ENCODE results near the gene ZDHHC12.

The ZDHHC12 gene

GRCh38 chr9:128732576-128732975 lies 8.6 kb upstream of the ZDHHC12 start:
- TF ChIP-seq ARNT (IDR thresholded peaks at IDR 0.05) (no peak), NFRKB (IDR thresholded peaks at IDR 0.05) (no peak), SP1 (IDR thresholded peaks at IDR 0.05) (no peak), CTBP1 (IDR thresholded peaks at IDR 0.05; ENCODE audit: borderline replicate concordance) (no peak), FOXA1 (IDR thresholded peaks at IDR 0.05) (no peak), ZNF384 (IDR thresholded peaks at IDR 0.05) (no peak), SUZ12 (IDR thresholded peaks at IDR 0.05) (no peak), FOXM1 (IDR thresholded peaks at IDR 0.05; ENCODE audit: borderline replicate concordance) (no peak), L3MBTL2 (conservative IDR thresholded peaks at IDR 0.05) (no peak), TARDBP (IDR thresholded peaks at IDR 0.05) (no peak), HDGF (IDR thresholded peaks at IDR 0.05; ENCODE audit: borderline replicate concordance) (no peak), ELF4 (IDR thresholded peaks at IDR 0.05) (no peak), LEF1 (IDR thresholded peaks at IDR 0.05; ENCODE audit: borderline replicate concordance) (no peak), FOXK2 (IDR thresholded peaks at IDR 0.05) (no peak), BHLHE40 (IDR thresholded peaks at IDR 0.05; ENCODE audit: borderline replicate concordance) (no peak)
- TF ChIP-seq, protein P1, sequence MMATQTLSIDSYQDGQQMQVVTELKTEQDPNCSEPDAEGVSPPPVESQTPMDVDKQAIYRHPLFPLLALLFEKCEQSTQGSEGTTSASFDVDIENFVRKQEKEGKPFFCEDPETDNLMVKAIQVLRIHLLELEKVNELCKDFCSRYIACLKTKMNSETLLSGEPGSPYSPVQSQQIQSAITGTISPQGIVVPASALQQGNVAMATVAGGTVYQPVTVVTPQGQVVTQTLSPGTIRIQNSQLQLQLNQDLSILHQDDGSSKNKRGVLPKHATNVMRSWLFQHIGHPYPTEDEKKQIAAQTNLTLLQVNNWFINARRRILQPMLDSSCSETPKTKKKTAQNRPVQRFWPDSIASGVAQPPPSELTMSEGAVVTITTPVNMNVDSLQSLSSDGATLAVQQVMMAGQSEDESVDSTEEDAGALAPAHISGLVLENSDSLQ (IDR thresholded peaks at IDR 0.05) = no peak
- POLR2A ChIA-PET = no interaction called here
- CTCF ChIA-PET = interaction anchor here (0.6 to 1.5 kb wide), 4 partner anchors 10 to 228 kb away, joined by 3 to 5 read pairs (median 3); no protein-coding TSS in a partner anchor
- no peak for DNase-seq (ENCODE audit: extremely low spot score)

DNA sequence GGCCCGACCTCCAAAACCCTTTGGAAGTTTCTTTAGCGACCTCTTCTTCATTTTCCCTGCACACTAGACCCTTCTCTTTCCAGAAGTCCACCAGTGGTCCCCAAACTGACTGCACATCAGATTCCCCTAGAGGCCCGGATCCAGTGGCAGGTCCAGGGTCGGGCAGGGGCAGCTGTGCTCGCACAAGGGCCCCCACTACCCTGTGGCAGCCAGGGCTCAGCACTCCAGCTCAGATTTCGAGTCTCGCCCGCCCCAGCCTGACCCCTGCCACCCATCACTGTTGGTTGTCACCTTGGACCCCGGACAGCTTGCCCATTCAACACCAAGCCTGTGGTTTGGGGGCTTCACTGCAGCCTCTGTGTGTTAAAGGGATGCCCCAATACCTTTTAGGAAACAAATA lies 7.8 kb upstream of the ZDHHC12 start:
- DNase-seq (ENCODE audit: extremely low spot score) = no peak
- CTCF ChIA-PET = no interaction called here
- TF ChIP-seq FOXA1 (IDR thresholded peaks at IDR 0.05) (no peak), ELF4 (IDR thresholded peaks at IDR 0.05) (no peak), CTBP1 (IDR thresholded peaks at IDR 0.05; ENCODE audit: borderline replicate concordance) (no peak), SUZ12 (IDR thresholded peaks at IDR 0.05) (no peak), FOXM1 (IDR thresholded peaks at IDR 0.05; ENCODE audit: borderline replicate concordance) (no peak), LEF1 (IDR thresholded peaks at IDR 0.05; ENCODE audit: borderline replicate concordance) (no peak), FOXK2 (IDR thresholded peaks at IDR 0.05) (no peak), NFRKB (IDR thresholded peaks at IDR 0.05) (no peak), TARDBP (IDR thresholded peaks at IDR 0.05) (no peak), ARNT (IDR thresholded peaks at IDR 0.05) (no peak), HDGF (IDR thresholded peaks at IDR 0.05; ENCODE audit: borderline replicate concordance) (no peak), SP1 (IDR thresholded peaks at IDR 0.05) (no peak), BHLHE40 (IDR thresholded peaks at IDR 0.05; ENCODE audit: borderline replicate concordance) (no peak), L3MBTL2 (conservative IDR thresholded peaks at IDR 0.05) (no peak), ZNF384 (IDR thresholded peaks at IDR 0.05) (no peak)
- TF ChIP-seq, protein P1 (IDR thresholded peaks at IDR 0.05) = no peak
- POLR2A ChIA-PET = no interaction called here

DNA sequence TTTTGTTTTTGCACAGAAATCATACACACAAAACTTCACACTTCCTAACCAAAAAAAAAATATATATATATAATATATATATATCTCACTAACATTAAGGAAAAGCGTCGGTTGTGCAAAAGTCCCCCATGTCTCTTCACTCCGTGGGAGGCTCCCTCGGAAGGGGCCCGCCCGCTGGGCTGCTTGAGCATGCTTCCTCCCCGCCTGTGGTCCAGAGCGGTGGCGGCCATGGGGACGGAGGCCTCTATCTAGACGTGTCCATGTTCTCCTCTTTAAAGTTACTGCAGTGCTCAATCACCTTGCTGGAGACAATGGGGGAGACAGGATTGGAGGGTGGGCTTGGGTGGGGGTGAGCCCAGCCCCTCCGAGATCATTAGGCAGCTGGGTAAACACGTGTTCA lies 7.2 kb upstream of the ZDHHC12 start:
- CTCF ChIA-PET = no interaction called here
- TF ChIP-seq SUZ12 (IDR thresholded peaks at IDR 0.05) (no peak), L3MBTL2 (conservative IDR thresholded peaks at IDR 0.05) (no peak), HDGF (IDR thresholded peaks at IDR 0.05; ENCODE audit: borderline replicate concordance) (no peak), FOXK2 (IDR thresholded peaks at IDR 0.05) (no peak), FOXA1 (IDR thresholded peaks at IDR 0.05) (no peak), SP1 (IDR thresholded peaks at IDR 0.05) (no peak), ELF4 (IDR thresholded peaks at IDR 0.05) (no peak), TARDBP (IDR thresholded peaks at IDR 0.05) (no peak), ARNT (IDR thresholded peaks at IDR 0.05) (no peak), NFRKB (IDR thresholded peaks at IDR 0.05) (no peak), LEF1 (IDR thresholded peaks at IDR 0.05; ENCODE audit: borderline replicate concordance) (no peak), ZNF384 (IDR thresholded peaks at IDR 0.05) (no peak), BHLHE40 (IDR thresholded peaks at IDR 0.05; ENCODE audit: borderline replicate concordance) (no peak), FOXM1 (IDR thresholded peaks at IDR 0.05; ENCODE audit: borderline replicate concordance) (no peak), CTBP1 (IDR thresholded peaks at IDR 0.05; ENCODE audit: borderline replicate concordance) (no peak)
- TF ChIP-seq, protein P1 (IDR thresholded peaks at IDR 0.05) = no peak
- DNase-seq (ENCODE audit: extremely low spot score) = no peak
- POLR2A ChIA-PET = no interaction called here

DNA sequence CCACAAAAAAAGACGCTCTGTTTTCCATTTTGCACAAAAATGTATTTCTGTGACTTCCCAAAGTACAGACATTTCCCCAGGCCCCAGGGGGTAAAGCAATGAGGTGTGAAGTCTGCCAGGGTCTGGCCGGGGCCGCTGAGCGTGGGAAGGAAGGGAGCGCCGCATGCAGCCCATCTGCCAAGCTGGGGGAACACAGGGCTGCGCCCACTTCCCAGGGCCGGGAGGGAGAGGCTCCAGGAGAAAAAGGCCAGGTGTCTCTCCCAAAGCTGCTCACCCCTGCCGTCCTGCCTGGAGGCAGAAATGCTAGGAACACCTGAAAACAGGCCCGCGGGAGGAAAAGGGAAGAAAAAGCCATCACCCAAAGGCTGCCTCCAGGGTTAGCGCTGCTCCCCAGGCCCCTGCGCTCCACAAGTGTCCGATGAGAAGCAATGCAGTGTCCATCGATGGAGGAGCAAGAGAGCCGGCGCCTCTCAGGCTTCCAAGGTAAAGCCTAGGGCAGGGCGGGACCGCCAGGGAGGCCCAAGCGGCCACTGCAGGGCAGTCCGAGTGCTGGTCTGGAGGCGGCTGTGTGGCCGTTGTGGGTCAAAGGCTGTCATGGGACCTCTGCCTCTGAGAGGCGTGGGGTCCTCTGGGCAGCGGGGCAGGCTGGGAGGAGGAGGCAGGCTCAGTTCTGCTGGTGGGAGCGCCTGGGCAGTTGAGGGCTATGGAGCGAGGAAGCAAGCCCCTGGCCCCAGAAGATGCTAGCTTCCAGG lies 6.0 kb upstream of the ZDHHC12 start:
- CTCF ChIA-PET = no interaction called here
- POLR2A ChIA-PET = no interaction called here
- no peak for DNase-seq (ENCODE audit: extremely low spot score)
- no peak for TF ChIP-seq SP1 (IDR thresholded peaks at IDR 0.05)
- TF ChIP-seq L3MBTL2 (conservative IDR thresholded peaks at IDR 0.05) = no peak
- TF ChIP-seq FOXK2 (IDR thresholded peaks at IDR 0.05) = no peak
- no peak for TF ChIP-seq CTBP1 (IDR thresholded peaks at IDR 0.05; ENCODE audit: borderline replicate concordance)
- TF ChIP-seq SUZ12 (IDR thresholded peaks at IDR 0.05) = no peak
- TF ChIP-seq ZNF384 (IDR thresholded peaks at IDR 0.05) = no peak
- no peak for TF ChIP-seq FOXA1 (IDR thresholded peaks at IDR 0.05)

GRCh38 chr9:128729302-128729701 lies 5.4 kb upstream of the ZDHHC12 start:
- TF ChIP-seq SUZ12 (IDR thresholded peaks at IDR 0.05) = no peak
- no peak for TF ChIP-seq TARDBP (IDR thresholded peaks at IDR 0.05)
- ChIA-PET POLR2A (no interaction called here), CTCF (no interaction called here)
- DNase-seq (ENCODE audit: extremely low spot score) = no peak

DNA sequence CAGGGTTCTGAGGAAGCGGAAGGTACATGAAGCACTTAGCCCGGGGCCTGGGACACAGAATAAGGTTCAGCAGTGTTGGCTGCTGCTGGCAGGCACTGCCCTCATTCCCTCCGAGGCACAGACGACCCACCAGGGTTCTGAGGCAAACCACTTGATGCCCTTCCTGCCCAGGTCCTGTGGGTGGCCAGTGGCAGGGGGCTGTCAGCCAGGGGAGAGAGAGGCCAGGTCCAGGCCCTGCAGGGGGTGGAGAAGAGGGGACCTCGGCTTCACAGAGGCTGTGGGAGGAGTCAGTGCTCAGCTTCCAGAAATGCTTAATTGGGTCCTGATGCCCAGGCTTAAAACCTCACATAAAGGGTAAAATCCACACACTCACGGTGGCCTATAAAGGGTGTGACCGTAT lies 4.4 kb upstream of the ZDHHC12 start:
- ChIA-PET POLR2A (no interaction called here), CTCF (no interaction called here)
- no peak for DNase-seq (ENCODE audit: extremely low spot score)
- TF ChIP-seq CTBP1 (IDR thresholded peaks at IDR 0.05; ENCODE audit: borderline replicate concordance) (no peak), LEF1 (IDR thresholded peaks at IDR 0.05; ENCODE audit: borderline replicate concordance) (no peak), FOXM1 (IDR thresholded peaks at IDR 0.05; ENCODE audit: borderline replicate concordance) (no peak), NFRKB (IDR thresholded peaks at IDR 0.05) (no peak), ELF4 (IDR thresholded peaks at IDR 0.05) (no peak), ARNT (IDR thresholded peaks at IDR 0.05) (no peak), SP1 (IDR thresholded peaks at IDR 0.05) (no peak), L3MBTL2 (conservative IDR thresholded peaks at IDR 0.05) (no peak), FOXA1 (IDR thresholded peaks at IDR 0.05) (no peak), TARDBP (IDR thresholded peaks at IDR 0.05) (no peak), SUZ12 (IDR thresholded peaks at IDR 0.05) (no peak), ZNF384 (IDR thresholded peaks at IDR 0.05) (no peak), FOXK2 (IDR thresholded peaks at IDR 0.05) (no peak)
- TF ChIP-seq, protein P1 (IDR thresholded peaks at IDR 0.05) = no peak

Measured in HEK293T (cell line).